Smooth muscle cell (in vitro differentiated cells): ENCODE results near the gene RAB27B. TPM values are rescaled to one million over a fixed set of nuclear protein-coding genes. Genes with fewer than 3 reads are reported as not detected.

Experiments used
- DNase-seq: peaks from one replicate; lab custom pipeline; 2025; ENCODE audit not compliant: unreplicated experiment; lab: John Stamatoyannopoulos, UW
- H2AFZ ChIP-seq: fragments of 200-600 bp; sonication (generic); 2 replicates; pipeline ENCODE4 v1.6.0; 2016; ENCODE audit warnings: antibody characterized with exemption, low read depth, mild to moderate bottlenecking
- H3F3A ChIP-seq: fragments of 200-600 bp; sonication (generic); 2 replicates; pipeline ENCODE4 v1.6.0; 2017; ENCODE audit warnings: antibody characterized with exemption, low read depth
- H3K27ac ChIP-seq: fragments of 200-600 bp; sonication (generic); 2 replicates; pipeline ENCODE4 v1.5.1; 2016; ENCODE audit warnings: low read depth, mild to moderate bottlenecking
- H3K27me3 ChIP-seq: fragments of 200-600 bp; sonication (generic); 2 replicates; pipeline ENCODE4 v1.6.1; 2016; ENCODE audit warnings: low read depth, mild to moderate bottlenecking
- H3K36me3 ChIP-seq: fragments of 200-600 bp; sonication (generic); 2 replicates; pipeline ENCODE4 v1.5.1; 2016; ENCODE audit warnings: low read depth
- H3K4me1 ChIP-seq: fragments of 200-600 bp; sonication (generic); 2 replicates; pipeline ENCODE4 v1.5.1; 2016; ENCODE audit warnings: low read depth
- H3K4me2 ChIP-seq: fragments of 200-600 bp; sonication (generic); 2 replicates; pipeline ENCODE4 v1.6.0; 2016; ENCODE audit warnings: mild to moderate bottlenecking
- H3K4me3 ChIP-seq: fragments of 200-600 bp; sonication (generic); 2 replicates; pipeline ENCODE4 v1.5.1; 2016; ENCODE audit warnings: mild to moderate bottlenecking
- H3K79me2 ChIP-seq: fragments of 200-600 bp; sonication (generic); 2 replicates; pipeline ENCODE4 v1.6.0; 2016; ENCODE audit warnings: low read depth, mild to moderate bottlenecking
- H3K9ac ChIP-seq: fragments of 200-600 bp; sonication (generic); 2 replicates; pipeline ENCODE4 v1.6.0; 2016; ENCODE audit warnings: low read depth
- H3K9me3 ChIP-seq: fragments of 200-600 bp; sonication (generic); replicated peaks from 2 replicates; pipeline ENCODE4 v1.5.1; 2016; ENCODE audit warnings: low read depth
- H4K20me1 ChIP-seq: fragments of 200-600 bp; sonication (generic); 2 replicates; pipeline ENCODE4 v1.6.0; 2016; ENCODE audit warnings: low read depth
- CTCF ChIP-seq: fragments of 200-600 bp; sonication (generic); IDR thresholded peaks from 2 replicates; pipeline ENCODE4 v1.5.1; 2017; ENCODE audit warnings: borderline replicate concordance, mild to moderate bottlenecking, antibody characterized with exemption; ENCODE audit not compliant: insufficient read depth, poor library complexity, severe bottlenecking
- WGBS: methylation state at CpG from one replicate; pipeline ENCODE4 v1.1.7; 2016; ENCODE audit warnings: low lambda C conversion rate; 5-methylcytosine and 5-hydroxymethylcytosine counted together
- polyA plus RNA-seq: library from polyadenylated mRNA; unstranded; fragments of >200 nt; fragmentation: Nextera tagmentation; extraction: Ambion mirVana; gene quantifications from 2 replicates; pipeline ENCODE4 v1.2.1, GENCODE V29; 2016
- total RNA-seq: library from RNA; depleted of rRNA; stranded (reverse); fragments of >200 nt; gene quantifications from 2 replicates; pipeline ENCODE4 v1.2.3, GENCODE V29; 2014

RAB27B gene
- total and polyA plus RNA-seq, 2 experiments from 2014 or later = 0.98 to 9.5 TPM

- Histone ChIP-seq H3K4me2 (no peak overlapping the region), H2AFZ (no peak overlapping the region), H3K36me3 (no peaks in the 10 kb centered on the region), H3K4me1 (no peaks in the 10 kb centered on the region), H3K27ac (no peak overlapping the region), H3K27me3 (no peaks in the 10 kb centered on the region), H3K9ac (no peak overlapping the region), H3K4me3 (no peak overlapping the region), H3F3A (no peaks in the 10 kb centered on the region), H3K9me3 (no peaks in the 10 kb centered on the region), H4K20me1 (no peaks in the 10 kb centered on the region), H3K79me2 (no peaks in the 10 kb centered on the region)
- WGBS = 89% methylated on average over 6 of the region's 6 CpGs
- TF ChIP-seq CTCF = no peak
- DNase-seq = no peak
Observed at GRCh38 chr18:54910161-54910919, 82.1 kb downstream of the RAB27B start.

DNA sequence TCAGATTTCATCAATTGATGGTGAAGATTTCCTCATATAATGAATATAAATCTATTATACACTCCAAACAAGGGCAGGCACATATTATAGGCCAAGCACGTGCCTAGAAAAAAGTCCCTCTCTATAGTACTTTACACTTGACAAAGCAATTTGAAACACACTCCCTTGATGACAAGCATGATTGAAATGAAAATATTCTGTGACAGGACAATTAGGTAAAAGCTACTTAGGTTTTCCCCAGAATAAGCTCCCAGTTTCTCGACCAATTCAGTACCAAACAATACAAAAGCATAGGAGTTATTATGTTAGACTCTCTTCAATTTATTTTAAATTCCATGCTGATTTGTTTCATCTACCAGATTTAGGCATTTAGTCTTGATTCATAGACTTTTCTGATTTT is 83.3 kb downstream of the RAB27B start:
- H3K4me3 ChIP-seq = no peak overlapping the region
- H3K4me1 ChIP-seq = no peaks in the 10 kb centered on the region
- no peak overlapping the region for H3K27ac ChIP-seq
- no peaks in the 10 kb centered on the region for H3F3A ChIP-seq
- no peaks in the 10 kb centered on the region for H3K36me3 ChIP-seq
- no peaks in the 10 kb centered on the region for H4K20me1 ChIP-seq
- 69% methylated on average over 2 of the region's 2 CpGs for WGBS
- no peak for DNase-seq
- H3K27me3 ChIP-seq = no peaks in the 10 kb centered on the region
- no peaks in the 10 kb centered on the region for H3K9me3 ChIP-seq
- no peaks in the 10 kb centered on the region for H3K79me2 ChIP-seq
- H3K9ac ChIP-seq = no peak overlapping the region
- TF ChIP-seq CTCF = no peak
- no peak overlapping the region for H3K4me2 ChIP-seq
- H2AFZ ChIP-seq = no peak overlapping the region

DNA sequence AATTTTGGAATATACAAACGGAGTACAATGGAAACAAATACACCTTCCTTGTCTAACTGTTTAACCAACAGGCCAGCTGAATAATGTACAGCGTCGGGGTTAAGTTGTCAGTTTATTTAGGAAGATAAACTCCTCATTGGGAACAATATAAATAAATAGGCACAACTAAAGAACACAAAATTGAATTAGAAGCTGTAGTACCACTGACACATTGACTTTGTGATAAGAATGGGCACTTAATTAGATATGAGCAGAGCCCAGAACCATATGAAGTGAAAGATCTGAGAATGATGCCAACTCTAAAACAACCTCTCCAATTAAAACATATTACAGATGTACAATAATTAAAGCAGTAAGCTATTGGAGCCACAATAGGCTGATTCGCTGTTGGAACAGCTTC is 86.5 kb downstream of the RAB27B start:
- no peak overlapping the region for H3K4me3 ChIP-seq
- H2AFZ ChIP-seq = no peak overlapping the region

More for the DNA sequence above, 86.5 kb downstream of the RAB27B start:
- Histone ChIP-seq H3K27ac (no peak overlapping the region), H4K20me1 (no peaks in the 10 kb centered on the region), H3K27me3 (no peaks in the 10 kb centered on the region), H3K79me2 (no peaks in the 10 kb centered on the region), H3K36me3 (no peaks in the 10 kb centered on the region), H3K9me3 (no peaks in the 10 kb centered on the region), H3K4me2 (no peak overlapping the region), H3K4me1 (no peaks in the 10 kb centered on the region), H3K9ac (no peak overlapping the region), H3F3A (no peaks in the 10 kb centered on the region)
- DNase-seq = no peak
- WGBS = 97% methylated on average over 4 of the region's 4 CpGs
- TF ChIP-seq CTCF = no peak
